ENCODE results near the gene MARVELD3.

MARVELD3 gene

DNA sequence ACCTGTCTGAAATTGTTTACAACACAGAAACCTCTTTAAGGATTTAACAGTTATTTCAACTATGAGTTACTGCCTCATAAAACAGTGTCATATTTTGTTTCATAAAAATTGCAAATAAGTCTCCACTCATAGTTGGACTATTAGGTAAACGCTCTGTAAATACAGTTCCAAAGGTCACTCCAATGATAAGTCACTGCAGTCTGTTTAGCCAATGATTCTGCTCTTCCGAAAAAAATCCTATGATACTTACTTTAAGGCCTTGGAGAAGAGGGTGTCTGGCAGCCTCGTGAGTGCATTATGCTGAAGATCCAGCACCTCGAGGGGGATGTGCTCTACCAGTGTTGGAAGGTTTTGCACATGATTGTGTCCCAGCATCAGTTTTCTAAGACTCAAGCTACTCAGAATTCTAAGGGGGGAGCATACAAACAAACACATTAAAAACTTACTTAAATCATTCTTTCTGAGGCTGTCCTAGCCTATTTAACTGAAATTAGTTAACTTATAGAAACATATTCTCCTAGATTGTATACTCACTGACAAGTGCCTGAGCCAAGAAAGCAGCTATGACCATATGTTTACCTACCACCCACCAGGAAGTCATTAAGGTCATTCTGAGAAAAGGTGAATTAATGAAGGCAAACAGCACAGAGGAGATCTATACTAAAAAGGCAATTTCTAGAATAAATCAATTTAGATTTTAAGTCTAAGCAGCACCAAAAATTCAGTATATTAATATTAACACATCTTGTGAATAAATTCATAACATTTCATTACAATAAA, 41.1 kb downstream of the MARVELD3 start:
- TF ChIP-seq Cebpa-rat (IDR thresholded peaks at IDR 0.05): no peak
- Histone ChIP-seq H3K4me3 (no peak overlapping the region), H3K27me3 (no peaks in the 10 kb centered on the region), H3K4me1 (no peaks in the 10 kb centered on the region), H3K9ac (no peak overlapping the region), H4K20me1 (no peaks in the 10 kb centered on the region), H3K36me3 (peaks cover 87% of the 10 kb centered on the region), H3K27ac (no peak overlapping the region), H3K9me3 (no peaks in the 10 kb centered on the region), H3K4me2 (no peak overlapping the region)

DNA sequence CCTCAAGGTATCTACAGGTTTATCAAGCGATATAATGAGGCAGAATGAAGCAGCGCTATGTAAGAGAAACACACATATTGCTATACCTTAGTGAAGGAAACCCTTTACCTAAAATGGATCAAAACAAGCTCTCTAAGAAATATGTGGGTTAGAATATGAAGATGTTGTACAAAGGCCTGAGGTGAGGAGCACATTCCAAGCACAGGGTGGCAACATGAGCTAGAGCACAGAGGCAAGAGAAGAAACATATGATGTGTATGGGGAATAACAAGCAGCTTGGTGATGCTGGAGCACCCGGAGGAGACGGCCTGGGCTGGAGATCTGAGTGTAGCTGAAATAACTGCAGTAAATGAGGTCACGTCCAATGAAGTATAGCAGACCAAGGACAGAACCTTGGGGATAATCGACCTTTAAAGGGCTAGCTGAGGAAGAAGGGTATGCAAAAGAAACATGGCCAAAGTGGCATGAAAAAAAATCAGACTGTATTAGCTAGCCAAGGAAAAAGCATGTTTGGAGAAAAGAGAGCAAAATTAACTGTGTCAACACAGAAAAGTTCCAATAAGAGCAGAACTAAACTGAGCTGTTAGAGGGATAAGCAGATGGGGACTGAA, 44.0 kb downstream of the MARVELD3 start:
- Histone ChIP-seq H3K9me3 (no peaks in the 10 kb centered on the region), H3K27ac (no peak overlapping the region), H3K4me2 (no peak overlapping the region), H4K20me1 (no peaks in the 10 kb centered on the region), H3K36me3 (peaks cover 84% of the 10 kb centered on the region), H3K4me1 (no peaks in the 10 kb centered on the region), H3K9ac (no peak overlapping the region), H3K4me3 (no peak overlapping the region), H3K27me3 (no peaks in the 10 kb centered on the region)
- no peak for TF ChIP-seq Cebpa-rat (IDR thresholded peaks at IDR 0.05)

DNA sequence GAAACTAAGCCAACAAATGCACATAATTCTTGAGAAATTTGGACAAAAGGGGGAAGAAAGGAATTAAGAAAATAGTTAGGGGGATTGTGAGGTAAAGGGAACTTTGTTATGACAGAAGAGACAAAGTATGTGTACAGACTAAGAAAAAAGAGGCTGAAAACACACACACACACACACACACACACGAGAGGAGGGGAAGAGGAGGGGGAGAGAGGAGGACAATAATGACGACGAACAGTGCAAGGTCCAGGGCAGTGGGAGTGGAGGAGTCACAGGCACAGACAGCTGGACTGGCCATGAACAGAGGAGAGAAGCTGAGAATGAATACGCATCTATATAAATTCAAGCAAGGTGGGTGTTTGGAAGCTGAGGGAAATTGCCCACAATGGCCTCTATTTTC, 44.6 kb downstream of the MARVELD3 start:
- Histone ChIP-seq H3K9me3 (no peaks in the 10 kb centered on the region), H3K36me3 (peaks cover 87% of the 10 kb centered on the region), H3K4me2 (no peak overlapping the region), H3K9ac (no peak overlapping the region), H4K20me1 (no peaks in the 10 kb centered on the region), H3K27ac (no peak overlapping the region), H3K27me3 (no peaks in the 10 kb centered on the region), H3K4me1 (no peaks in the 10 kb centered on the region), H3K4me3 (no peak overlapping the region)
- no peak for TF ChIP-seq Cebpa-rat (IDR thresholded peaks at IDR 0.05)

DNA sequence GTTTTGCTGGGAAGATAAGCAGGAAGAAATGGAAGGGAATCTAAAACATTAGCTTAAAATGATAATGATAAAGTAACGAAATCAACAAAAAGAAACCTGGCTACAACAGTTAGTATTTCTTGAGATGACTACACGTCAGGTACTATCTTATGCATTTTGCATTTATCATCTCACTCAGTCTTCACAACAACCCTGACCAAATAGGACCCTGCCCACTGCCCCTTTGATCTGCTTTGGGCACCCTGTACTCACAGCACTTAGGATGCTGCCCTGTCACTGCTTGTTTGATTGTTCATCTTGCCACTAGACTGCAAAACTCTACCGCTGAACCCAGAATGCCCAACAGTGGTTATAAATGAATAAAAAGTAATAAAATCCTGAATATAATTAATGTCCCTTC, 45.2 kb downstream of the MARVELD3 start:
- no peak overlapping the region for H3K9ac ChIP-seq
- no peak overlapping the region for H3K27ac ChIP-seq
- no peak for TF ChIP-seq Cebpa-rat (IDR thresholded peaks at IDR 0.05)
- H3K36me3 ChIP-seq: peaks cover 87% of the 10 kb centered on the region
- no peaks in the 10 kb centered on the region for H4K20me1 ChIP-seq
- no peaks in the 10 kb centered on the region for H3K4me1 ChIP-seq
- H3K4me3 ChIP-seq: no peak overlapping the region
- H3K9me3 ChIP-seq: no peaks in the 10 kb centered on the region
- H3K4me2 ChIP-seq: no peak overlapping the region
- no peaks in the 10 kb centered on the region for H3K27me3 ChIP-seq

DNA sequence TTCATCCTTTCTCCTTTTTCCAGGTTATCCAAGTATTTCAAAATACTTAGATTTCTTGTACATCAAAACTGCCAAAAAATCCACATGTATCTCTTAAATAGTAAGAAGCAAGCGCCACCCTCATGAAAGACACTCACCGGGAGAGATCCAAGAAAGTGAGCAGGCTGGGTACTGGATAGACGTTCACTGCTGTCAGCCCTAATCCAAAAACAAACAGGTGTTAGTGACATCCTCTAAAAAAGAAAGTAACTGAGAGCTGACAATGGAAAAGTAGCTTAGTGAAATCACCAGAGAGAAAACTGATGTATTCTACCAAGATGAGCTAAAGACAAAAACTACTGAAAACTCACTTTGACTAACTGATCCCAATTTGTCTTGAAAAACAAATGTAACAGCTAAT, 46.1 kb downstream of the MARVELD3 start:
- Histone ChIP-seq H4K20me1 (no peaks in the 10 kb centered on the region), H3K27ac (no peak overlapping the region), H3K4me1 (no peaks in the 10 kb centered on the region), H3K4me2 (no peak overlapping the region), H3K27me3 (no peaks in the 10 kb centered on the region), H3K36me3 (peaks cover 87% of the 10 kb centered on the region), H3K9me3 (no peaks in the 10 kb centered on the region), H3K9ac (no peak overlapping the region), H3K4me3 (no peak overlapping the region)
- no peak for TF ChIP-seq Cebpa-rat (IDR thresholded peaks at IDR 0.05)

DNA sequence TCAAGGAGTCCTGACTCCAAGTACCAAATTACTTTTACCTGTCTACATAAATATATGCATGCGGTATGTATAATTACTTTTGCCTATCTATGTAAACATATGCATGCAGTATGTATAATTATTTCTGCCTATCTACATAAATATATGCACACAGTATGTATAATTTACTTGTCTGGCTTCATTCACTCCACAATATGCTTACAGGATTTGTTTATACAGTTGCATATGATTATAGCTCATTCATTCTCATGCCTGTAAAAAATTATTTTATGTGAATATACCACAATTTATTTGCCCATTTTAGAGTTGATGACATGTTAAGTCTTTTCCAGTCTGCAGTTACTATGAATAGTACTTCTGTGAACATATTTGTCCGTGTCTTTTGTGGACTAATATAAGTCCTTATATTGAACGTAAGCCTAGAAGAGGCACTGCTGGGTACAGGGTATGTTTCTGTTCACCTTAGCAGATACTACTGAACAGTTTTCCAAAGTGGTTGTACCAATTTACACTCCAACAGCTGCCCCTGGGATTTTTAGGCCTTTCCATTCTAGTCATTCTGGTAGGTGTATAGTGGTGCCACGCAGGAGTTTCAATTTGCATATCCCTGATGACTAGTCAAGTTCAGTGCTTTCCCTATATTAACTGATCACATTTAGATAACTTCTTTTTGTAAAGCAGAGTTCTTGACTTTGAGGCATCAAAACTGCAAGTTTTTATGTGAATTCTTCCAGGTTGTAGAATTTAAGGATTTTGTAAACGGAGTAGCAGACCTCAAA, 47.0 kb downstream of the MARVELD3 start:
- Histone ChIP-seq H3K27me3 (no peaks in the 10 kb centered on the region), H3K9me3 (no peaks in the 10 kb centered on the region), H3K9ac (no peak overlapping the region), H3K27ac (no peak overlapping the region), H4K20me1 (no peaks in the 10 kb centered on the region), H3K36me3 (peaks cover 82% of the 10 kb centered on the region), H3K4me3 (no peak overlapping the region), H3K4me1 (no peaks in the 10 kb centered on the region), H3K4me2 (no peak overlapping the region)
- no peak for TF ChIP-seq Cebpa-rat (IDR thresholded peaks at IDR 0.05)

DNA sequence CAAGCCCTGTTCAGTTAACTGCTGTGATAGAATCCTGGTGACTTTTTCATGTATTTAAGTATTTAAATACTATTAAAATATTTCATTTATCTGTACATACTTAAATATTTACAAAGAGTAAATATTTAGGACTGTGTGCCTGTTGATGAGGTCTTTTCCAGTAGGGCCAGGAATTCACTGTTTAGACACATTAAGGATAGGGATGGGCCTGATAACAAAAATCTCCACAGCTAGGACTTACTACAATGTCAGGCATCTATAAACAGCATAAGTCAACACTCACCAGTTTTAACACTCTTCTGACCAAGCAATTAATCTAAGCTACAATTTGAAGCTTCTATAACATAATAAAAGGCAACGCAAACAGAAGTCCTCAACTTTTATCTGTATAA, 47.6 kb downstream of the MARVELD3 start:
- TF ChIP-seq Cebpa-rat (IDR thresholded peaks at IDR 0.05): no peak
- peaks cover 82% of the 10 kb centered on the region for H3K36me3 ChIP-seq
- H3K4me3 ChIP-seq: no peak overlapping the region
- H4K20me1 ChIP-seq: no peaks in the 10 kb centered on the region
- H3K4me1 ChIP-seq: no peaks in the 10 kb centered on the region
- no peak overlapping the region for H3K4me2 ChIP-seq
- no peak overlapping the region for H3K9ac ChIP-seq
- H3K9me3 ChIP-seq: no peaks in the 10 kb centered on the region
- H3K27ac ChIP-seq: no peak overlapping the region
- H3K27me3 ChIP-seq: no peaks in the 10 kb centered on the region

DNA sequence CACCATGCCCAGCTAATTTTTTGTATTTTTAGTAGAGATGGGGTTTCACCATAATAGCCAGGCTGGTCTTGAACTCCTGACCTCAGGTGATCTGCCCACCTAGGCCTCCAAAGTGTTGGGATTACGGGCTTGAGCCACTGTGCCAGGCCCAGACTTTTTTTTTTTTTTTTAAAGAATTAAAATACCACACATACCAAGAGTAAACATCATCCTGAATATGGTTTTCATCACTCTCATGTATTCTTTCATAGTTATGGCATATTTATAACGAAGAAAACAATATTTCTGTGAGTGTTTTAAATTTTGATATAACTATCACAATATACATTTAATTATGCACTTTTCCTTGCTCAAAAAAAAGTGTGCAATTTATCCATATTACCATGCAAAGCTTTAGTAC, 48.2 kb downstream of the MARVELD3 start:
- H4K20me1 ChIP-seq: no peaks in the 10 kb centered on the region
- TF ChIP-seq Cebpa-rat (IDR thresholded peaks at IDR 0.05): no peak

DNA sequence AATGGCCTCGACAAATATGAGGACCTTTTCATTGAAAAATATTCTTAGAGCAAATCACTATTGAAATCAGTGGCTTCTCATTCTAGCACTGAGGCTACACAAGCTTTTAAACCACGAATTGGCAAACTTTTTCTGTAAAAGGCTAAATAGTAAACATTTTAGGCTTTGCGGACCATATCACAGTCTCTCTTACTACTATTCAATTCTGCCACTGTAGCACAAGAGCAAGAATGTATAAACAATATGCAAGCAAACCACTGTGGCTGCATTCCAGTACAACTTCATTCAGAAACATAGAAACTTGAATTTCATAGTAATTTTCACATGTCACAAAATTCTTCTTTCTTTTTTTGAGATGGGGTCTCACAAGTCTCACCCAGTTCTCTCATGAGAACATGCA, 49.4 kb downstream of the MARVELD3 start:
- Histone ChIP-seq H3K4me2 (no peak overlapping the region), H3K4me1 (no peaks in the 10 kb centered on the region), H3K27ac (no peak overlapping the region), H4K20me1 (no peaks in the 10 kb centered on the region), H3K9ac (no peak overlapping the region), H3K4me3 (no peak overlapping the region), H3K36me3 (peaks cover 77% of the 10 kb centered on the region), H3K27me3 (no peaks in the 10 kb centered on the region), H3K9me3 (no peaks in the 10 kb centered on the region)
- TF ChIP-seq Cebpa-rat (IDR thresholded peaks at IDR 0.05): no peak

More for the DNA sequence above, 48.2 kb downstream of the MARVELD3 start:
- no peak overlapping the region for H3K27ac ChIP-seq
- H3K4me3 ChIP-seq: no peak overlapping the region
- no peaks in the 10 kb centered on the region for H3K27me3 ChIP-seq
- H3K4me2 ChIP-seq: no peak overlapping the region
- H3K9ac ChIP-seq: no peak overlapping the region
- H3K36me3 ChIP-seq: peaks cover 82% of the 10 kb centered on the region
- no peaks in the 10 kb centered on the region for H3K9me3 ChIP-seq
- no peaks in the 10 kb centered on the region for H3K4me1 ChIP-seq

DNA sequence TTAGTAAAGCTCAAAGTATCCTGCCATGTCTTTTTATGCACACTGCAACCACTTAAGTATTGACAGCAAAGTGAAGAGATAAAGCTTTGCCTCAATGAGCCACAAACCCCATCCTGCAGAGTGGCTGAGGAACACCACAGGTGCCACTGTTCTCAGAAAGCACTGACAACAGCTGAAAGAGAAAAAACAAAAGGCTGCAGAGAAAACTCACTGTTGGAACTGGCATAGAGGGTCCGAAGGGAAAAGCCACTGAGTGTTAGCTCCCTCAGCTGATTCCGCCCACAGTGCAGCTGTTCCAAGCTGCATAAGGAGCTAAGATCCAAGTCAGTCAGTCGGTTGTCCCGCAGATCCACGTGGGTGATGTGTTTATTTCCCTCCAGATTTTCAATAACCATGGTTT, 50.3 kb downstream of the MARVELD3 start:
- Histone ChIP-seq H3K27me3 (no peaks in the 10 kb centered on the region), H3K27ac (no peak overlapping the region), H3K9ac (no peak overlapping the region), H3K36me3 (peaks cover 74% of the 10 kb centered on the region), H3K4me1 (no peaks in the 10 kb centered on the region), H4K20me1 (no peaks in the 10 kb centered on the region), H3K9me3 (no peaks in the 10 kb centered on the region), H3K4me2 (no peak overlapping the region), H3K4me3 (no peak overlapping the region)
- no peak for TF ChIP-seq Cebpa-rat (IDR thresholded peaks at IDR 0.05)
